ENCODE results near the gene TCHP. TPM values are rescaled to one million over a fixed set of nuclear protein-coding genes. Genes with fewer than 3 reads are reported as not detected.
"Not testable (repeated sequence)": the region's sequence is repeated elsewhere in the genome, so short reads cannot be mapped to it uniquely, and the experiment has no call there.

TCHP gene
- 67.4 TPM for polyA plus RNA-seq (2012; ENCODE audit: insufficient read depth, insufficient read length, low read depth)

- Histone ChIP-seq H3K9me3 (no peaks in the 10 kb centered on the region), H3K4me1 (no peaks in the 10 kb centered on the region), H3K36me3 (peaks cover 23% of the 10 kb centered on the region), H3K27me3 (no peaks in the 10 kb centered on the region), H3K4me3 (ENCODE audit: low read depth, low read length) (peak within 1 kb of the TSS; percentile 95)
- peak; percentile 85 for DNase-seq
- peak; percentile 38; the same call in 1 of the 2 replicates for TF ChIP-seq CTCF (IDR thresholded peaks at IDR 0.05; ENCODE audit: low read depth, low read length)
These were observed at the start of gene TCHP for GRCh38 chr12:109899783-109900751. TSS of gene TCHP (plus strand) at chr12:109900274. CDS start at chr12:109903027, 2,753 bp downstream.

GRCh38 chr12:109850518-109850917 is 49.6 kb upstream of the TCHP start:
- not testable (repeated sequence) for H3K36me3 ChIP-seq; H3K27me3 ChIP-seq; DNase-seq; H3K4me3 ChIP-seq (ENCODE audit: low read depth, low read length); H3K9me3 ChIP-seq; H3K4me1 ChIP-seq

DNA sequence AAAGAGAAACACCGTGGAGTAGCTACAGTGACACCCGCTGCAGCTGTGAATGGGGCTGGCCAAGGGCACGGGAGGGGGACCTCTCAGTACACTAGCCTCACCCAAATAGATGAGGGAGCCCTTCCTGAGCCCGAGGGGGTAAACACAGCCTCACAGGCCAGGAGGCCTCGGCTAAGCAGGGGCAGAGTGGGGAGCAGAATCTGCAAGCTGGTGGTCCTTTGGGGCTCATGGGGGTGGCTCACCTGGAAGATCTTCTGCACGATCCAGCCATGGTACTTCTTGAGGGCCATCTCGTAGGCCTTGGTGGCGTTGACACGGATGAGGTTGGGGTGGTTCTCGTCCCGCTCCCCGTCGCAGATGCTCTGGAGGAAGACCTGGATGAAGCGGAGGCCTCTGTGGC is 44.7 kb upstream of the TCHP start:
- DNase-seq, result no peak
- H3K4me3 ChIP-seq (ENCODE audit: low read depth, low read length), result no peak overlapping the region
- TF ChIP-seq CTCF (IDR thresholded peaks at IDR 0.05; ENCODE audit: low read depth, low read length), result no peak

GRCh38 chr12:109857715-109858114 is 42.4 kb upstream of the TCHP start:
- no peak for TF ChIP-seq CTCF (IDR thresholded peaks at IDR 0.05; ENCODE audit: low read depth, low read length)
- no peak overlapping the region for H3K4me3 ChIP-seq (ENCODE audit: low read depth, low read length)

More for the DNA sequence above, 44.7 kb upstream of the TCHP start:
- no peaks in the 10 kb centered on the region for H3K9me3 ChIP-seq
- H3K4me1 ChIP-seq, result no peaks in the 10 kb centered on the region
- no peaks in the 10 kb centered on the region for H3K36me3 ChIP-seq
- H3K27me3 ChIP-seq, result no peaks in the 10 kb centered on the region

DNA sequence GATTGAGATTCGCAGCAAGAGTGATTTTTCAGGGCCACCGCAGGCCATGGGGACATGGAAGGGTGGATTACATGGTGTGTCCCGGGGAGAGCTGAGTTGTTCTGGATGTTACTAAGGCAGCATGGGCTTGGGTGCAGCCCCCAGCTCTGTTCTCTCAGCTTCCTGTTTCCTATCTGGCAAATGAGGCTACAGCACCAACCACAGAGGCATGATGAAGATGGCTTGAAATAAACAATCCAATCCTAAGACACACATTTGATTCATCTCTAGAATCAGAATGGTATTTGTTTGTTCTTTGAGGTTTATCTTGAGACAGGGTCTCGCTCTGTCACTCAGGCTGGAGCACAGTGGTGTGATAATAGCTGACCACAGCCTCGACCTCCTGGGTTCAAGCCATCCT is 41.3 kb upstream of the TCHP start:
- H3K4me1 ChIP-seq, result no peaks in the 10 kb centered on the region
- H3K36me3 ChIP-seq, result no peaks in the 10 kb centered on the region
- H3K9me3 ChIP-seq, result no peaks in the 10 kb centered on the region
- H3K4me3 ChIP-seq (ENCODE audit: low read depth, low read length), result no peak overlapping the region
- H3K27me3 ChIP-seq, result no peaks in the 10 kb centered on the region
- TF ChIP-seq CTCF (IDR thresholded peaks at IDR 0.05; ENCODE audit: low read depth, low read length), result no peak
- DNase-seq, result no peak

More at GRCh38 chr12:109857715-109858114, 42.4 kb upstream of the TCHP start:
- Histone ChIP-seq H3K9me3 (no peaks in the 10 kb centered on the region), H3K36me3 (no peaks in the 10 kb centered on the region), H3K27me3 (no peaks in the 10 kb centered on the region), H3K4me1 (no peaks in the 10 kb centered on the region)
- DNase-seq, result no peak

DNA sequence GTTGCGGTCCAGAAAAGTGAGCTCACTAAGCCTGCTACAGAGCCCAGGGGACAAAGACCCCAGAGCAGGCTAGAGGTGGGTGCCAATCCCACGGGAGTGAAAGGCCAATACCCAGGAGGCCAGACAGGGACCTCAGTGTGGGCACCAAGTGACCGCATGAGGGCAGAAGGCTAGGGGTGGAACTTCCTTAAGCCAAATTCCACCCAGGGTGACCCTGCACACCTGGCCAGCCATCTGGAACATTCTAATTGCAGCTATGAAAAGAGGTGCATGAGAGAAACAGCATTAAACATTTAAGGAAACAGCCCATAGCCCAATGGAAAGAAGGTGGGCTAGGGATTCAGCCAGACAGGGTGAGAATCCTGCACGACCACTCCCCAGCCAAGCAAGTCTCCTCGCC is 39.1 kb upstream of the TCHP start:
- Histone ChIP-seq H3K4me1 (no peaks in the 10 kb centered on the region), H3K36me3 (no peaks in the 10 kb centered on the region), H3K27me3 (no peaks in the 10 kb centered on the region), H3K4me3 (ENCODE audit: low read depth, low read length) (no peak overlapping the region), H3K9me3 (no peaks in the 10 kb centered on the region)
- no peak for DNase-seq
- TF ChIP-seq CTCF (IDR thresholded peaks at IDR 0.05; ENCODE audit: low read depth, low read length), result no peak
